Neural crest cell (in vitro differentiated cells): ENCODE data around the gene ZNF200. TPM values are rescaled to one million over a fixed set of nuclear protein-coding genes. Genes with fewer than 3 reads are reported as not detected.

ENCODE experiments used
- DNase-seq: peaks from one replicate; pipeline ENCODE4 v3.0.0; 2021; ENCODE audit warnings: low read depth, mixed read lengths, low spot score
- H3K27ac Mint-ChIP-seq: one replicate; pipeline ENCODE4 v1.8.0; 2021; ENCODE audit warnings: mild to moderate bottlenecking, mixed read lengths; ENCODE audit not compliant: unreplicated experiment
- H3K27me3 Mint-ChIP-seq: 2 replicates; pipeline ENCODE4 v1.8.0; 2021; ENCODE audit warnings: low read depth, mild to moderate bottlenecking, mixed read lengths
- H3K36me3 Mint-ChIP-seq: 2 replicates; pipeline ENCODE4 v1.8.0; 2021; ENCODE audit warnings: low read depth, mild to moderate bottlenecking, mixed read lengths
- H3K4me1 Mint-ChIP-seq: 2 replicates; pipeline ENCODE4 v1.8.0; 2021; ENCODE audit warnings: mixed read lengths
- H3K4me3 Mint-ChIP-seq: one replicate; pipeline ENCODE4 v1.8.0; 2021; ENCODE audit warnings: mild to moderate bottlenecking, mixed read lengths
- H3K9me3 Mint-ChIP-seq: 2 replicates; pipeline ENCODE4 v1.8.0; 2021; ENCODE audit warnings: mixed read lengths
- CTCF ChIP-seq: fragments of 200-600 bp; sonication (generic); conservative IDR thresholded peaks from 2 replicates; pipeline ENCODE4 v1.5.0; 2021; ENCODE audit warnings: antibody characterized with exemption, mild to moderate bottlenecking
- total RNA-seq: library from RNA; stranded (reverse); gene quantifications from 2 replicates; pipeline ENCODE4 v1.2.1, GENCODE V29; 2021

Gene ZNF200
- total RNA-seq, 1 donor from 2014 or later, result 14.1 TPM

- peaks cover 43% of the 10 kb centered on the region for H3K27me3 Mint-ChIP-seq
- no peak for TF ChIP-seq CTCF
- no peak for DNase-seq
- peaks cover 5% of the 10 kb centered on the region for H3K36me3 Mint-ChIP-seq
- H3K4me3 Mint-ChIP-seq, result no peak overlapping the region
- no peaks in the 10 kb centered on the region for H3K4me1 Mint-ChIP-seq
- H3K9me3 Mint-ChIP-seq, result peaks cover 9% of the 10 kb centered on the region
- H3K27ac Mint-ChIP-seq, result no peak overlapping the region
Measured at GRCh38 chr16:3216263-3216640, 18.7 kb downstream of the ZNF200 start.

GRCh38 chr16:3215601-3216262, 19.2 kb downstream of the ZNF200 start:
- Mint-ChIP-seq H3K4me3 (no peak overlapping the region), H3K27ac (no peak overlapping the region), H3K4me1 (no peaks in the 10 kb centered on the region), H3K9me3 (peaks cover 9% of the 10 kb centered on the region), H3K27me3 (peaks cover 43% of the 10 kb centered on the region), H3K36me3 (peaks cover 5% of the 10 kb centered on the region)
- no peak for DNase-seq
- TF ChIP-seq CTCF, result no peak

DNA sequence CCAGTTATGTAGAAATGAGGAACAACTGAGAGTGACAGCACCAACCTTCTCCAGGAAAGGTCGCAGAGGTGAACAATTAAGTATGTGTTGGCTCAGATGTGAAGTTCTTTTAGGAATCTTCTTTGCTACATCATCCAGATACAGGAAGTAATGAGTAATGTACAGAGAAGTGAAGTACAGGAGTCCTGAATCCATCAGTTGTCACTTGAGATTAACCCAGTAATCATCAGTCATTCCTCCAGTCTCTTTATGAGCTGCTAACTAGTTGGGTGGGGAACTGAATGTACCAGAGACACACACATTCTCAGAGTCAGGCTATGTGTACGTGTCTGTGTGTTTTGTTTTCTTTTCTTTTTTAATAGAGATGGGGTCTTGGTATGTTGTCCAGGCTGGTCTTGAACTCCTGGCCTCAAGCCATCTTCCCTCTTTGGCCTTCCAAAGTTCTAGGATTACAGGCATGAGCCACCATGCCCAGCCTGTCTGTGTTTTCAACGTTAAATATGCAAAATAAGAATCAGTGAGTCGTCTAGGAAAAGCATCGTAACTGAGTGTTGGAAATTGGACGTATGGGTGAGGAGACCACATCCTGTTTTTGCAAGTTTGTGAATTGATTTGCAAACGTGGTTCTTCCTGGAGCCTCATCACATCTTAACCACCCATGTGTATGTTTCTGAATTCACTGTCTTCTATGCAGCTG, 19.9 kb downstream of the ZNF200 start:
- Mint-ChIP-seq H3K4me3 (no peak overlapping the region), H3K4me1 (no peaks in the 10 kb centered on the region), H3K27me3 (peaks cover 47% of the 10 kb centered on the region), H3K36me3 (peaks cover 5% of the 10 kb centered on the region), H3K27ac (no peak overlapping the region), H3K9me3 (peaks cover 9% of the 10 kb centered on the region)
- DNase-seq, result no peak
- no peak for TF ChIP-seq CTCF

DNA sequence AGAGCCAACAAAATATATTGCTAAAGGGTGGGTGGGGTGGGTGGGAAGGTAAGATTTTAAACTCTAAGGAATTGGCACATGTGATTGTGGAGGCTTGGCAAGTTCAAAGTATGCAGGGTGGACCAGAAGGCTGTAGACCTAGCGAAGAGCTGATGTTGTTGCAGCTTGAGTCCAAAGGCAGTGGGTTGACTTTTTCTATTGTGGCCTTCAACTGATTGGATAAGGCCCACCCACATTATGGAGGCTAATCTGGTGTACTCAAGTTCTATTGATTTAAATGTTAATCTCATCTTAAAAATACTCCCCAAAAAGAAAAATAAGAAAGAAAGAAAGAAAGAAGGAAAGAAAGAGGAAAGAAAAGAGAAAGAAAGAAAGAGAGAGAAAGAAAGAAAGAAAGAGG, 22.4 kb downstream of the ZNF200 start:
- DNase-seq, result no peak
- no peak for TF ChIP-seq CTCF
- no peaks in the 10 kb centered on the region for H3K4me1 Mint-ChIP-seq
- H3K9me3 Mint-ChIP-seq, result peaks cover 9% of the 10 kb centered on the region
- no peak overlapping the region for H3K27ac Mint-ChIP-seq
- no peak overlapping the region for H3K4me3 Mint-ChIP-seq
- H3K36me3 Mint-ChIP-seq, result peaks cover 5% of the 10 kb centered on the region
- H3K27me3 Mint-ChIP-seq, result peaks cover 45% of the 10 kb centered on the region

GRCh38 chr16:3212006-3212405, 23.0 kb downstream of the ZNF200 start:
- H3K27ac Mint-ChIP-seq, result no peak overlapping the region
- H3K4me1 Mint-ChIP-seq, result no peaks in the 10 kb centered on the region
- H3K27me3 Mint-ChIP-seq, result peaks cover 48% of the 10 kb centered on the region
- DNase-seq, result no peak
- peaks cover 7% of the 10 kb centered on the region for H3K36me3 Mint-ChIP-seq
- peaks cover 12% of the 10 kb centered on the region for H3K9me3 Mint-ChIP-seq
- no peak for TF ChIP-seq CTCF
- no peak overlapping the region for H3K4me3 Mint-ChIP-seq
